OCI-LY3 (cell line): ENCODE data around the gene GFRA1.

Experiments used
- H2AFZ ChIP-seq: fragments of 200-600, 300-600 bp; shearing (Covaris generic); 2 replicates; pipeline ENCODE4 v1.6.0; 2014; ENCODE audit warnings: antibody characterized with exemption, low read depth, low read length
- H3K27ac ChIP-seq: fragments of 200-600, 300-600 bp; sonication (generic); 2 replicates; pipeline ENCODE4 v1.5.1; 2014; ENCODE audit warnings: mild to moderate bottlenecking, low read length, moderate library complexity, mixed read lengths
- H3K27me3 ChIP-seq: fragments of 200-600, 300-600 bp; sonication (generic); 2 replicates; pipeline ENCODE4 v1.6.1; 2014; ENCODE audit warnings: low read depth, low read length, mixed read lengths
- H3K36me3 ChIP-seq: fragments of 200-600, 300-600 bp; sonication (generic); replicated peaks from 2 replicates; pipeline ENCODE3; 2014; ENCODE audit warnings: low read depth, low read length, mixed read lengths
- H3K4me1 ChIP-seq: fragments of 300-600, 200-600 bp; sonication (generic); 2 replicates; pipeline ENCODE4 v1.6.1; 2014; ENCODE audit warnings: low read length, mixed read lengths
- H3K4me2 ChIP-seq: fragments of 200-600, 300-600 bp; sonication (generic); 2 replicates; pipeline ENCODE4 v1.6.1; 2014; ENCODE audit warnings: low read length, mixed read lengths
- H3K4me3 ChIP-seq: fragments of 300-600, 200-600 bp; sonication (generic); 2 replicates; pipeline ENCODE4 v1.5.1; 2014; ENCODE audit warnings: antibody characterized with exemption, mild to moderate bottlenecking, low read length, moderate library complexity
- H3K79me2 ChIP-seq: fragments of 300-600, 200-600 bp; shearing (Covaris generic); 2 replicates; pipeline ENCODE4 v1.6.1; 2014; ENCODE audit warnings: mild to moderate bottlenecking, low read length, mixed read lengths
- H3K9ac ChIP-seq: fragments of 300-600, 200-600 bp; shearing (Covaris generic); 2 replicates; pipeline ENCODE4 v1.6.0; 2014; ENCODE audit warnings: mild to moderate bottlenecking, low read length, moderate library complexity
- H3K9me3 ChIP-seq: fragments of 200-600, 300-600 bp; shearing (Covaris generic); 2 replicates; pipeline ENCODE4 v1.6.1; 2014; ENCODE audit warnings: low read length, mixed read lengths; ENCODE audit not compliant: insufficient read depth
- H4K20me1 ChIP-seq: fragments of 200-600, 300-600 bp; sonication (generic); 2 replicates; pipeline ENCODE4 v1.6.1; 2016; ENCODE audit warnings: low read length, mixed read lengths; ENCODE audit not compliant: insufficient read depth
- EZH2phosphoT487 ChIP-seq: fragments of 200-600 bp; shearing (Covaris generic); IDR thresholded peaks from 2 replicates; pipeline ENCODE4 v1.6.1; 2018; ENCODE audit warnings: antibody characterized with exemption, mixed run types, low read depth
- TF ChIP-seq, protein P1 (sequence below): fragments of 200-600, 300-600 bp; sonication (generic); IDR thresholded peaks from 2 replicates; pipeline ENCODE4 v1.5.1; 2014; ENCODE audit warnings: antibody characterized with exemption, low read length, low read depth

The GFRA1 gene

DNA sequence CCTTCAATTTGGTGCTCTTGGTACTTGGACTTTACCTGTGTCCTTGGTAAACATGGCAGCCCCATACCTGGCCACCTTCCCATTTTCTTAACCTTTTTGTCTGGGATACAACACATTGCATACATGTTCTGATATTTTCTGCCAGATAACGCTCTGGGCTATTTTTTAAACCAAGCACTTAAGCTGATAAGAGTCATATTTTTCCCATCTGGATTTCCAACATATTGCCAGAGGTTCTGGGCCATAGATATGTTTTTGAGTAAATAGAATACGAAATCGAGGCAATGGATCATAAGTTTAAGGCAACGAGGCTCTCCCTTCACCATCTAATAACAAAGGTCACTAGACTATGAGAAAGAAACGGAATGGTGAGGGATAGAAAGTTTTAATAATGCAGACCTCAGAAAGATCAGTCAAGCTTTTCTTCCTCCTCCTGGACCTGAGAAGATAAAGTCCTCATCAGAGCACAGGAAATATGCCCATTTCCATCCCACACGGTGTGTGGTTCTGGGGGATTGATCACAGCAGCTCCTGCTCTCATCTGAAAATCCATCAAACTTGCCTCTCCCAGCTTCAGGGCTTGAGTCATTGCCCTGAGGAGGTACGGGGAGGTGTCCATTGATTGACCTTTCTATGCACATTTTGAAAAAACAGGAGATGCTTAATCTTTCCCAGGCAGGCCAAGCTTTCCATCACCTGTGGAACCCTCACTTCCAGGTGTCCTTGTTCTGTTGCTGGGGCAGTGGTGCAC, 257.2 kb downstream of the GFRA1 start:
- Histone ChIP-seq H3K27me3 (no peaks in the 10 kb centered on the region), H3K27ac (no peak overlapping the region), H3K79me2 (no peaks in the 10 kb centered on the region), H3K4me1 (no peaks in the 10 kb centered on the region), H4K20me1 (no peaks in the 10 kb centered on the region), H3K4me2 (no peak overlapping the region), H3K4me3 (no peak overlapping the region), H3K36me3 (no peaks in the 10 kb centered on the region), H3K9ac (no peak overlapping the region), H2AFZ (no peak overlapping the region), H3K9me3 (no peaks in the 10 kb centered on the region)
- TF ChIP-seq, protein P1, sequence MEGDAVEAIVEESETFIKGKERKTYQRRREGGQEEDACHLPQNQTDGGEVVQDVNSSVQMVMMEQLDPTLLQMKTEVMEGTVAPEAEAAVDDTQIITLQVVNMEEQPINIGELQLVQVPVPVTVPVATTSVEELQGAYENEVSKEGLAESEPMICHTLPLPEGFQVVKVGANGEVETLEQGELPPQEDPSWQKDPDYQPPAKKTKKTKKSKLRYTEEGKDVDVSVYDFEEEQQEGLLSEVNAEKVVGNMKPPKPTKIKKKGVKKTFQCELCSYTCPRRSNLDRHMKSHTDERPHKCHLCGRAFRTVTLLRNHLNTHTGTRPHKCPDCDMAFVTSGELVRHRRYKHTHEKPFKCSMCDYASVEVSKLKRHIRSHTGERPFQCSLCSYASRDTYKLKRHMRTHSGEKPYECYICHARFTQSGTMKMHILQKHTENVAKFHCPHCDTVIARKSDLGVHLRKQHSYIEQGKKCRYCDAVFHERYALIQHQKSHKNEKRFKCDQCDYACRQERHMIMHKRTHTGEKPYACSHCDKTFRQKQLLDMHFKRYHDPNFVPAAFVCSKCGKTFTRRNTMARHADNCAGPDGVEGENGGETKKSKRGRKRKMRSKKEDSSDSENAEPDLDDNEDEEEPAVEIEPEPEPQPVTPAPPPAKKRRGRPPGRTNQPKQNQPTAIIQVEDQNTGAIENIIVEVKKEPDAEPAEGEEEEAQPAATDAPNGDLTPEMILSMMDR, result no peak
- TF ChIP-seq EZH2phosphoT487, result no peak

DNA sequence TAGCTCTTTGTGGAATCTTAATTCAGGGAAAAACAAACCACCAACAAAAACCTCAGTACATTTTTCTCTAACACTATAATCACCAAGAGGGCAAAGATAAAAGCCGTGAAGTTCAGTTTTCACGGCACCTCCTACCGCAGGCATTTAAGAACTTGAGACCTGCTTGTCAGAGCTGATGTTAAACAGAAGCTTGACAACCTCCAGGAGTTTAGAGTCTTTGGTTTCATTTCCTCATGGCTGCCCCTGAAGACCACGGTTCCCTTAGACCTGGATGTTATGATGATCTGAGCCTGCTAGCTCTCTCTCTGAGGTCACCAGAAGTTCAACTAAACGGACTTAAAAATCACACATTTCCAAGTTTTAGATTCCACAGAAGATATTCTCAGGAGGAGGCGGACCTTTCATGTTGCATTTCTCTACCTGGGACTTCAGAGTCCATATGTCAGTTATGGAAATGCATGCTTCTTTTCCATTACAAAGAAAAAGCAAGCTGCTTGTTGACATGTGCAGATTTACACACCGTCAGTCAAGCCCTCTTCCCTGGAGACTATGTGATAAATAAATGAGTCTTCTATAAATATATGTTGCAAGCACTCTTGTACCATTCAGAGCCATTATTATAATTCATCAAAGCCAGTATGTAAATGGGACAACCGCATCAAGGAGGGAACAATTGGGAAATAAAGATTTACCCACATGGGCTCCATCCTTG, 258.0 kb downstream of the GFRA1 start:
- H3K4me3 ChIP-seq, result no peak overlapping the region
- H3K36me3 ChIP-seq, result no peaks in the 10 kb centered on the region
- no peaks in the 10 kb centered on the region for H3K4me1 ChIP-seq
- H2AFZ ChIP-seq, result no peak overlapping the region
- no peak overlapping the region for H3K27ac ChIP-seq
- no peaks in the 10 kb centered on the region for H4K20me1 ChIP-seq
- no peaks in the 10 kb centered on the region for H3K27me3 ChIP-seq
- no peaks in the 10 kb centered on the region for H3K79me2 ChIP-seq
- no peak overlapping the region for H3K4me2 ChIP-seq
- H3K9me3 ChIP-seq, result no peaks in the 10 kb centered on the region
- no peak overlapping the region for H3K9ac ChIP-seq
- TF ChIP-seq, protein P1, result no peak
- TF ChIP-seq EZH2phosphoT487, result no peak

DNA sequence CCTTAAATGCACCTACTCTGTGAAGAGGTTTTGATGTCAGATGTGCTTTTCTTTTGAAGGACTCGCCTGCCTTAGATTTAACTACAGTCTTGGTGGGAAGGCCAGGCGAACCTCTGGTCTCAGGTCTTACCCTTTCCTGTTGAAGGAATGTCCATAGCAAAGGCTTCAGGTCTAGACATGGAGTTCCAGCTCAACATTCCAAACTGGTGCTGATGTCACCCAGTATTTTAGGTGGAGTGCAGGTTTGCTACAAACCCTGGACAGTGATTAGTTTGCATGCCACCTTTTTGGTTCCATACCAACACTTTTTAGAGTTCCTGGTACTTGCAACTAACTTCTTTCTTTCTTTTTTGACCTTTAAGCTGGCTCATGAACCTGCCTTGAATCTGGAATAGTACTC, 258.7 kb downstream of the GFRA1 start:
- no peaks in the 10 kb centered on the region for H4K20me1 ChIP-seq
- H3K36me3 ChIP-seq, result no peaks in the 10 kb centered on the region
- no peaks in the 10 kb centered on the region for H3K27me3 ChIP-seq
- no peak overlapping the region for H3K4me2 ChIP-seq
- H2AFZ ChIP-seq, result no peak overlapping the region
- H3K9me3 ChIP-seq, result no peaks in the 10 kb centered on the region
- no peaks in the 10 kb centered on the region for H3K79me2 ChIP-seq
- no peak overlapping the region for H3K4me3 ChIP-seq
- no peak for TF ChIP-seq EZH2phosphoT487
- TF ChIP-seq, protein P1, result no peak
- H3K9ac ChIP-seq, result no peak overlapping the region
- H3K4me1 ChIP-seq, result no peaks in the 10 kb centered on the region
- H3K27ac ChIP-seq, result no peak overlapping the region

DNA sequence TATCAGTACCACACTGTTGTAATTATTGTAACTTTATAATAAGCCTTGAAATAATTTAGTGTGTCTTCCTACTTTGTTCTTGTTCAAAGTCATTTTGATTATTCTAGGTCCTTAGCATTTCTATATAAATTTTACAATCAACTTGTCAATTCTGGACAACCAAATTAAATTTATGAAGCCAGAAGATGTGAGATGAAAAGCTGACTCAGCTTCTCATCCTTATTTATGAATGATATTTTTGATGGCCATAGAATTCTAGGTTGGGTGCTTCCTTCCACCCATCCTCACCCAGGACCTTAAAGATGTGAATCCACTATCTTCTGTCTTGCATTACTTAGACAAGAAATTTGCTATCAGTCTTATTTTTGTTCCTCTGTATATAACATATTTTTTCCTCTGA, 261.1 kb downstream of the GFRA1 start:
- Histone ChIP-seq H4K20me1 (no peaks in the 10 kb centered on the region), H3K36me3 (no peaks in the 10 kb centered on the region), H3K27me3 (no peaks in the 10 kb centered on the region), H3K4me2 (no peak overlapping the region), H3K79me2 (no peaks in the 10 kb centered on the region), H3K4me3 (no peak overlapping the region), H2AFZ (no peak overlapping the region), H3K9me3 (no peaks in the 10 kb centered on the region), H3K9ac (no peak overlapping the region), H3K4me1 (no peaks in the 10 kb centered on the region), H3K27ac (no peak overlapping the region)
- TF ChIP-seq, protein P1, result no peak
- TF ChIP-seq EZH2phosphoT487, result no peak
